Prostate gland (tissue), 2 donors: ENCODE results near the gene AFAP1L1. TPM values are rescaled to one million over a fixed set of nuclear protein-coding genes. Genes with fewer than 3 reads are reported as not detected.
"Not testable (repeated sequence)": the region's sequence is repeated elsewhere in the genome, so short reads cannot be mapped to it uniquely, and the experiment has no call there.

Source experiments
- DNase-seq: peaks from one replicate; pipeline ENCODE4 v3.0.0-alpha.2; 2019; ENCODE audit warnings: low spot score
- H3K27ac ChIP-seq, 2 donors: fragments of 200-600 bp; sonication (generic); 2 replicates each; pipeline ENCODE4 v1.5.1; 2017 to 2019
- H3K27me3 ChIP-seq: fragments of 200-600 bp; sonication (generic); replicated peaks from 2 replicates; pipeline ENCODE4 v1.5.1; 2019; ENCODE audit not compliant: insufficient read depth
- H3K36me3 ChIP-seq, 2 donors: fragments of 200-600 bp; sonication (generic); 1 replicate in 1 of 2; 2 replicates in 1 of 2; pipeline versions ENCODE4 v1.5.1 to v1.8.1; 2017 to 2019
- H3K4me1 ChIP-seq: fragments of 200-600 bp; sonication (generic); replicated peaks from 2 replicates; pipeline ENCODE4 v1.5.1; 2019
- H3K4me3 ChIP-seq, 2 donors: fragments of 200-600 bp; sonication (generic); 2 replicates each; pipeline ENCODE4 v1.5.1; 2017 to 2019
- H3K9me3 ChIP-seq: fragments of 200-600 bp; sonication (generic); 2 replicates; pipeline ENCODE4 v1.5.1; 2017
- POLR2A ChIP-seq: fragments of 450-650 bp; IDR thresholded peaks from one replicate; pipeline ENCODE4 v1.6.1; 2016; ENCODE audit warnings: antibody characterized with exemption, mild to moderate bottlenecking
- POLR2AphosphoS5 ChIP-seq: sonication (generic); formaldehyde crosslinking; IDR thresholded peaks from one replicate; pipeline ENCODE4 v1.6.1; 2017; ENCODE audit warnings: antibody characterized with exemption
- WGBS: methylation state at CpG from one replicate; pipeline ENCODE4 v1.1.5; 2018; 5-methylcytosine and 5-hydroxymethylcytosine counted together
- intact Hi-C: fragments of 100-400 bp; cut with DNase I; formaldehyde crosslinking; loops from one replicate; pipeline ENCODE4 v1.14.2; 2022
- total RNA-seq, 2 donors: library from RNA; depleted of rRNA; stranded (reverse); fragments of >200 nt; gene quantifications; one replicate each; pipeline ENCODE4 v1.1.0, GENCODE V29; 2016
- TF ChIP-seq, protein P1 (sequence below), 4 experiments: fragments of 200-600 bp in 2 of 4; fragments of 450-650 bp in 2 of 4; sonication (generic) in 2 of 4; IDR thresholded peaks; 1 replicate in 3 of 4; 2 replicates in 1 of 4; pipeline ENCODE4 v1.5.1; 2016 to 2019; ENCODE audit warnings: antibody characterized with exemption in 4 of 4, mild to moderate bottlenecking in 2 of 4, moderate library complexity in 2 of 4

AFAP1L1 gene
- total RNA-seq, 2 donors from 2014 or later: 8.4 to 10.3 TPM

DNA sequence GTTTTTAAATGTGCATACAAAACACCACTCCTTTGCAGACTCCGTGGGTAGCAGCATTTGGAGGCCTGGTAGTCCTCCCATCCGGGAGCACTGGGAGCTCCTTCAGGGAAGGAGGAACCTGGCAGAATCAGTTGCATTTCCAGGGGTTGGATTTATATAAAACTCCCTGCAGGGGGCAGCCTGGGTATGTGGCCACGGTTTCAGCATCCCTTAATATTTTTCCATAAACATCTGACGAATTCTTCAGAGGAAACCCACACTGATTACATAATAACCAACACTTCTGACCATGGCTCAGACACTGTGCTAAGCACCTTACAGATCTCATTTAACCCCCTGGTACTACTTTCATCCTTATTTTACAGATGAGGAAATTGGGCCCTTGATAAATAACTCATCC is 6.1 kb upstream of the AFAP1L1 start:
- Histone ChIP-seq H3K9me3 (no peaks in the 10 kb centered on the region), H3K4me3 (no peak overlapping the region), H3K36me3 (no peaks in the 10 kb centered on the region), H3K27me3 (no peaks in the 10 kb centered on the region), H3K4me1 (no peaks in the 10 kb centered on the region), H3K27ac (no peak overlapping the region)
- WGBS: 37% methylated on average over 4 of the region's 4 CpGs
- DNase-seq: no peak
- TF ChIP-seq POLR2AphosphoS5: no peak
- TF ChIP-seq, protein P1, sequence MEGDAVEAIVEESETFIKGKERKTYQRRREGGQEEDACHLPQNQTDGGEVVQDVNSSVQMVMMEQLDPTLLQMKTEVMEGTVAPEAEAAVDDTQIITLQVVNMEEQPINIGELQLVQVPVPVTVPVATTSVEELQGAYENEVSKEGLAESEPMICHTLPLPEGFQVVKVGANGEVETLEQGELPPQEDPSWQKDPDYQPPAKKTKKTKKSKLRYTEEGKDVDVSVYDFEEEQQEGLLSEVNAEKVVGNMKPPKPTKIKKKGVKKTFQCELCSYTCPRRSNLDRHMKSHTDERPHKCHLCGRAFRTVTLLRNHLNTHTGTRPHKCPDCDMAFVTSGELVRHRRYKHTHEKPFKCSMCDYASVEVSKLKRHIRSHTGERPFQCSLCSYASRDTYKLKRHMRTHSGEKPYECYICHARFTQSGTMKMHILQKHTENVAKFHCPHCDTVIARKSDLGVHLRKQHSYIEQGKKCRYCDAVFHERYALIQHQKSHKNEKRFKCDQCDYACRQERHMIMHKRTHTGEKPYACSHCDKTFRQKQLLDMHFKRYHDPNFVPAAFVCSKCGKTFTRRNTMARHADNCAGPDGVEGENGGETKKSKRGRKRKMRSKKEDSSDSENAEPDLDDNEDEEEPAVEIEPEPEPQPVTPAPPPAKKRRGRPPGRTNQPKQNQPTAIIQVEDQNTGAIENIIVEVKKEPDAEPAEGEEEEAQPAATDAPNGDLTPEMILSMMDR (IDR thresholded peaks at IDR 0.05): peak in 3 of 4 experiments; percentile 13 to 25 (median 21)
- no peak for TF ChIP-seq POLR2A
- intact Hi-C loops: loop anchor here (5.0 kb wide), 1 partner anchor 92 kb away; the partner anchor contains the start of gene PCYOX1L

DNA sequence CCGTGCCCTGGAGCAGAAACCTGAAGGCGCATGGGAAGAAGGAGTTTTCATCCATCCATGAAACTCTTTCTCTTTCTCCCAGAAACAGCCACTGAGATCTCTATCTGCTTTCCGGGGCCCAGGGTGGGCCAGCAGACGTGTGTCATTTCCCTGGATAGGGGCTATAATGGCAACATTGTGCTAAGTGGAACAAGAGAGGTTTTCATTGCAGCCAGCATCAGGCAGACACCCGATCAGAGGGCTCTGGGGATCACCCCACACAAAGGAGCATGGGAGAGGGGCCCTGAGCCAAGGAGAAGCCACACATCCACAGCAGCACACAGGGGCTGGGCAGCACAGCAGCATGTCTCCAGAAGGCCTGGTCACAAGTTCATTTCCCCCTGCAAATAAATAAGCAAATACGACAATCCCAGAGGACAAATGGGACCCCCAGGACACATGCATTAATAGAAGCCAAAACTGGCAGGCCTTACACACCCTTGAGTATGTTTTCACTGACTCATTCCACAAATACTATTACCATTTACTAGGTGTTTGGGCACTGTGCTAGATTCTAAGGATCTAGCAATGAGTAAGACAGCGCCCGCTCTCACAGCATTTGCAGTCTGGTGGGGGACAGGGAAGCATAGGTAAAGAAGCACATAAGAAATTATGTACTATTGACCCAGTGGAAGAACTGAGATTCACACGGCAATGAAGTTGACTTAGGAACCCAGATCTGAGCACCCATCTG is 4.3 kb upstream of the AFAP1L1 start:
- 80% methylated on average over 9 of the region's 9 CpGs for WGBS

DNA sequence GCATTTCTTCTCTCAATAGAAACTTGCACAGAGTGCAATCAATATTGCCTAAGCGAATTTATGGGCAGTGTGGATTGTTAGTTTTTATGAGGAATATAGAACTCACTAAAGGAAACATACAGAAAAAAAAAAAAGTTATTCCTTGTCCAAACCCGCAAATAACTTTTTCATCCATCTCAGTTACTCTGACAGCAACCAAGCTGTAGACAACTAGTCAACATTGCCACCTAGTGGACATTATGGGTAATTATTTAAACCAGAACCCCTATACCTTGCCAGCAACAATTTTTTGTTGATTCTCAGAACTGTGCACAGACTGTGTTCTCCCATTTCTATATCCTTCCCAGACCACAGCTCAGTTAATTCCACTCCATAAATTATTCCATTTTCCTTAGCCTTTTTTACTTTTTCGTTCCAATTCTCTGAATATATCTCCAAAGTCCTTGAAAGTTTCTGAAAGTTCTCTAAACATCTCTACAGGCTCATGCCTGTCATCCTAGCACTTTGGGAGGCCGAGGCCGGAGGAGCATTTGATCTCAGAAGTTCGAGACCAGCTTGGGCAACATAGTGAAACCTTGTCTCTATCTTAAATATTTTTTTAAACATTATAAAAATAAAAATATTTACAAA is 2.6 kb upstream of the AFAP1L1 start:
- intact Hi-C loops: loop anchor here (5.0 kb wide), 1 partner anchor 88 kb away; the partner anchor contains the start of gene PCYOX1L
- H3K9me3 ChIP-seq: no peaks in the 10 kb centered on the region
- H3K4me1 ChIP-seq: no peaks in the 10 kb centered on the region
- no peak overlapping the region for H3K4me3 ChIP-seq
- no peaks in the 10 kb centered on the region for H3K36me3 ChIP-seq
- DNase-seq: no peak
- WGBS: 64% methylated on average over 6 of the region's 6 CpGs
- no peaks in the 10 kb centered on the region for H3K27me3 ChIP-seq
- TF ChIP-seq POLR2A (no peak), POLR2AphosphoS5 (no peak)
- TF ChIP-seq, protein P1 (IDR thresholded peaks at IDR 0.05): peak; percentile 58 to 87 (median 72)
- H3K27ac ChIP-seq: no peak overlapping the region

More for the DNA sequence above, 4.3 kb upstream of the AFAP1L1 start:
- DNase-seq: no peak
- no peak for TF ChIP-seq POLR2A
- TF ChIP-seq POLR2AphosphoS5: no peak
- TF ChIP-seq, protein P1 (IDR thresholded peaks at IDR 0.05): no peak
- Histone ChIP-seq H3K27me3 (no peaks in the 10 kb centered on the region), H3K27ac (no peak overlapping the region), H3K4me3 (no peak overlapping the region), H3K9me3 (no peaks in the 10 kb centered on the region), H3K4me1 (no peaks in the 10 kb centered on the region), H3K36me3 (no peaks in the 10 kb centered on the region)
- intact Hi-C loops: loop anchor here (5.0 kb wide), 1 partner anchor 90 kb away; the partner anchor contains the start of gene PCYOX1L

DNA sequence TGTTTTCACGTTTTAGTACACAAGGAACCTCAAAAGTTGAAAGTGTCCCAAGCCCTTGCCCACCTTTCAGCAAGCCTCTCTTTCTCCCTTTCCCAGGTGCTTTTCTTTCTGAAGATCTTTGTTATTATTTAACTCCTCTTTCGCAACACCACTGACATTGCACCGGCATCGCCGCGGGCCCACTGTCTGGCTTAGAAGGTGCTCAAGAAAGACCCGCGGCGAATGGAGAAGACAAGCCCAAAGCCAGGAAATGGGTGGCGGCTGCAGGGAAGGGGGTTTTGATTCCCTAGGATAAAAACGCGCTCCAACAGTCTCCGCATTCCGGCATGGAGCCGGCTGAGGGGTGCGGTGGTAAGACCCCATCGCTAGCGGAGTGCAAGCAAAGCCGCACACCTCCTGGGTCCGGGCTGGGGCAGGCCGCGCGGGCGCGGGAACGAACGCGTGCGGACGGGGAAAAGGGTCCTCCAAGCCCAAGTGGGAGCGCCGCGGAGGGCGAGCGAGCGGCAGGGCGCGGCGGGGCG is 404 bp upstream of the AFAP1L1 start:
- intact Hi-C loops: no loop called here
- Histone ChIP-seq H3K27me3 (no peaks in the 10 kb centered on the region), H3K27ac (peak overlapping the region in 1 of 2 donors; percentile 67), H3K36me3 (no peaks in the 10 kb centered on the region), H3K4me1 (no peaks in the 10 kb centered on the region), H3K9me3 (no peaks in the 10 kb centered on the region), H3K4me3 (peak overlapping the region; percentile 42 to 62)
- DNase-seq: no peak
- 8% methylated on average over 38 of the region's 40 CpGs for WGBS
- TF ChIP-seq POLR2A: no peak
- TF ChIP-seq POLR2AphosphoS5: no peak
- TF ChIP-seq, protein P1 (IDR thresholded peaks at IDR 0.05): no peak

DNA sequence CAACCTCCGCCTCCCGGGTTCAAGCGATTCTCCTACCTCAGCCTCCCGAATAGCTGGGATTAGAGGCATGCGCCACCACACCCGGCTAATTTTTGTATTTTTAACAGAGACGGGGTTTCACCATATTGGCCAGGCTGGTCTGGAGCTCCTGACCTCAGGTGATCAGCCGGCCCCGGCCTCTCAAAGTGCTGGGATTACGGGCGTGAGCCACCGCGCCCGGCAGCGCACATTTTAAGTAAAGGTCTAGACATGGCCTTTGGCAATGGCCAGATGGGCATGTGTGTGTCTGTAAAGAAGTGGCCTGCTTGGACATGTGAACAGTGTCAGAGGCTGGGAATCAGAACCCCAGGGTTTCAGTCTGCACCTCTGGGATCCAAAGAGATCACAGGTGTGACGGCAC is 1.1 kb downstream of the AFAP1L1 start:
- Histone ChIP-seq H3K4me3 (peak overlapping the region in 1 of 2 donors; percentile 62), H3K27ac (peak overlapping the region in 1 of 2 donors; percentile 67)
- H3K36me3 ChIP-seq, H3K4me1 ChIP-seq, H3K27me3 ChIP-seq, intact Hi-C loops, DNase-seq, H3K9me3 ChIP-seq: not testable (repeated sequence)
- WGBS: 72% methylated on average over 16 of the region's 16 CpGs
